Left lung (tissue), 10 donors: ENCODE data around the gene PEAR1. TPM values are rescaled to one million over a fixed set of nuclear protein-coding genes. Genes with fewer than 3 reads are reported as not detected.

Experiments used
- ATAC-seq: fragments of 200-7000 bp; cut with Tn5 transposase; one replicate; pipeline ENCODE4 v1.9.1; 2020; ENCODE audit warnings: moderate library complexity
- DNase-seq, 4 donors: peaks; one replicate each; pipeline ENCODE4 v3.0.0-alpha.2; 2013 to 2020
- H3K27ac ChIP-seq, 2 donors: fragments of 200-600 bp; sonication (generic) in 1 of 2; one replicate each; pipeline versions ENCODE4 v1.5.0 to v1.8.0; 2020 to 2021
- H3K27me3 ChIP-seq, 2 donors: fragments of 200-600 bp; sonication (generic) in 1 of 2; one replicate each; pipeline versions ENCODE4 v1.5.0 to v1.8.0; 2020 to 2021
- H3K36me3 ChIP-seq, 2 donors: fragments of 200-600 bp; sonication (generic) in 1 of 2; one replicate each; pipeline versions ENCODE4 v1.5.0 to v1.8.0; 2020 to 2021
- H3K4me1 ChIP-seq, 2 donors: fragments of 200-600 bp; one replicate each; pipeline ENCODE4 v1.8.0; 2021
- H3K4me3 ChIP-seq, 2 donors: fragments of 200-600 bp; sonication (generic) in 1 of 2; one replicate each; pipeline versions ENCODE4 v1.5.0 to v1.8.0; 2020 to 2021; ENCODE audit warnings: mild to moderate bottlenecking in 1 of 2
- H3K9me3 ChIP-seq, 2 donors: fragments of 200-600 bp; sonication (generic) in 1 of 2; one replicate each; pipeline versions ENCODE4 v1.5.0 to v1.8.0; 2020 to 2021
- intact Hi-C, 2 donors: fragments of 100-400 bp; cut with DNase I; formaldehyde crosslinking; loops; one replicate each; pipeline versions ENCODE4 v1.11.2 to v1.14.2; 2022
- polyA plus RNA-seq, 6 donors: library from polyadenylated mRNA; unstranded; fragments of 120-200 nt; gene quantifications; one replicate each; pipeline ENCODE4 v1.2.1, GENCODE V29; 2013; ENCODE audit not compliant: insufficient read length in 6 of 6
- total RNA-seq, 2 donors: library from RNA; stranded (reverse); fragmentation: NEBNext Ultra II Directional; extraction: Animal tissue kit (Norgen Biotek cat#: 25700); gene quantifications; one replicate each; pipeline ENCODE4 v1.2.1, GENCODE V29; 2021
- TF ChIP-seq, protein P1 (sequence below), 2 donors: fragments of 200-600 bp; sonication (generic) in 1 of 2; IDR thresholded peaks; one replicate each; pipeline versions ENCODE4 v1.5.0 to v1.8.0; 2021; ENCODE audit warnings: antibody characterized with exemption in 2 of 2
- donor health status: DM: no; HTN: yes; CAD: no.
- donor health status: DM: no; HTN: no; CAD: no.

The PEAR1 gene
- total and polyA plus RNA-seq, 8 donors, result 10.6 to 30.1 (median 28.3) TPM

- no peaks in the 10 kb centered on the region for H3K36me3 ChIP-seq
- no peak overlapping the region for H3K27ac ChIP-seq
- peaks cover 43 to 97% of the 10 kb centered on the region in 2 donors for H3K27me3 ChIP-seq
- no peaks in the 10 kb centered on the region for H3K9me3 ChIP-seq
- DNase-seq (no peak), ATAC-seq (no peak)
- intact Hi-C loops, result no loop called here
- peaks cover 5 to 11% of the 10 kb centered on the region in 2 donors for H3K4me1 ChIP-seq
- H3K4me3 ChIP-seq, result no peak overlapping the region
- TF ChIP-seq, protein P1, sequence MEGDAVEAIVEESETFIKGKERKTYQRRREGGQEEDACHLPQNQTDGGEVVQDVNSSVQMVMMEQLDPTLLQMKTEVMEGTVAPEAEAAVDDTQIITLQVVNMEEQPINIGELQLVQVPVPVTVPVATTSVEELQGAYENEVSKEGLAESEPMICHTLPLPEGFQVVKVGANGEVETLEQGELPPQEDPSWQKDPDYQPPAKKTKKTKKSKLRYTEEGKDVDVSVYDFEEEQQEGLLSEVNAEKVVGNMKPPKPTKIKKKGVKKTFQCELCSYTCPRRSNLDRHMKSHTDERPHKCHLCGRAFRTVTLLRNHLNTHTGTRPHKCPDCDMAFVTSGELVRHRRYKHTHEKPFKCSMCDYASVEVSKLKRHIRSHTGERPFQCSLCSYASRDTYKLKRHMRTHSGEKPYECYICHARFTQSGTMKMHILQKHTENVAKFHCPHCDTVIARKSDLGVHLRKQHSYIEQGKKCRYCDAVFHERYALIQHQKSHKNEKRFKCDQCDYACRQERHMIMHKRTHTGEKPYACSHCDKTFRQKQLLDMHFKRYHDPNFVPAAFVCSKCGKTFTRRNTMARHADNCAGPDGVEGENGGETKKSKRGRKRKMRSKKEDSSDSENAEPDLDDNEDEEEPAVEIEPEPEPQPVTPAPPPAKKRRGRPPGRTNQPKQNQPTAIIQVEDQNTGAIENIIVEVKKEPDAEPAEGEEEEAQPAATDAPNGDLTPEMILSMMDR (IDR thresholded peaks at IDR 0.05), result no peak
Observed at GRCh38 chr1:156845953-156846545, 47.5 kb upstream of the PEAR1 start.

GRCh38 chr1:156846643-156847042 lies 46.9 kb upstream of the PEAR1 start:
- TF ChIP-seq, protein P1 (IDR thresholded peaks at IDR 0.05), result no peak
- no peak for ATAC-seq
- Histone ChIP-seq H3K27me3 (peaks cover 43 to 97% of the 10 kb centered on the region in 2 donors), H3K4me3 (no peak overlapping the region), H3K27ac (no peak overlapping the region), H3K9me3 (no peaks in the 10 kb centered on the region), H3K36me3 (no peaks in the 10 kb centered on the region), H3K4me1 (peaks cover 5 to 11% of the 10 kb centered on the region in 2 donors)
- no peak for DNase-seq
- intact Hi-C loops, result no loop called here

DNA sequence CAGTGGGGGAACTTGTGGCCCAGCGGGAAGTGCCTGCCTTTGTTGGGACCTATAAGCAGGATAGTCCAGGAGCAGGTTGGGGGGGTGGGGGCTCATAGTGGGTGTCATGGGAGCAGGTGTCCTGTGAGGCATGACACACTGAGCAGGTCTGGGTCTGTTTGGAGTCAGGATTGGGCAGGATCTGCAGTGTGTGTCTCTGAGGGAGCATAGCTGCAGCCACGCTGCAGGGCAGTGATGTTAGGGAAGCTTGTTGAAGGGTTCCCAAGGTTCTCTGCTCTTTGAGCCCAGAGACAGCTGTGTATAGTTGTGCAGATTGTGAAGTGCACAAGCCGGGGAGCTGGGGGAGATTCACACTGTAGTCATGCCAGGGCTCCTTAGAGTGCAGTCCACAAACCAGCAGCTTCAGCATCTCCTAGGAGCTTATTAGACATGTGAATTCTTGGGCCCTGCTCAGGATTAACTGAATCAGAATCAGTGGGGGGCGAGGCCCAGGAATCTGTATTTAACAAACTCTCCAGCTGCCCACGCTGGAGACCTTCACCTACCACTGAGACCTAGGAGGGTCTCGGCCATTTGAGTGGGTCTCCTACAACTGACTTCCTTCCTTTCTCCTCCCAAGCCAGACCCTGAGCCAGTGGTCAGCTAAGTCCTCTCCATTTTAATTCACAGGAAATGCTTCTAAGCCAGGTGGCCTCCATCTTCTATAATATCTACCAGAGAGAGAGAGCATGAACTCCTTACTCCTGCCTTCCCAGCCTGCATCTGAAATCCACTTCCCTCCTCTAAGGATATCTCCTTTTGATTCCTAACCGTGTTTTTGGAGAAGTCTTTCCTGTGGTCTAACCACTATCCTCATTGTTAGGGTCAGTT lies 45.7 kb upstream of the PEAR1 start:
- TF ChIP-seq, protein P1 (IDR thresholded peaks at IDR 0.05), result no peak
- no peak overlapping the region for H3K4me3 ChIP-seq
- peaks cover 43 to 93% of the 10 kb centered on the region in 2 donors for H3K27me3 ChIP-seq
- intact Hi-C loops, result no loop called here
- no peaks in the 10 kb centered on the region for H3K9me3 ChIP-seq
- H3K36me3 ChIP-seq, result no peaks in the 10 kb centered on the region
- no peak overlapping the region for H3K27ac ChIP-seq
- H3K4me1 ChIP-seq, result peaks cover 5 to 11% of the 10 kb centered on the region in 2 donors
- no peak for DNase-seq
- no peak for ATAC-seq

GRCh38 chr1:156848461-156849150 lies 44.9 kb upstream of the PEAR1 start:
- Histone ChIP-seq H3K27me3 (peaks cover 41 to 91% of the 10 kb centered on the region in 2 donors), H3K27ac (no peak overlapping the region), H3K4me3 (no peak overlapping the region), H3K36me3 (no peaks in the 10 kb centered on the region), H3K9me3 (no peaks in the 10 kb centered on the region), H3K4me1 (peaks cover 5 to 11% of the 10 kb centered on the region in 2 donors)
- no peak for DNase-seq
- ATAC-seq, result peak; percentile 65
- TF ChIP-seq, protein P1 (IDR thresholded peaks at IDR 0.05), result no peak
- intact Hi-C loops, result no loop called here

GRCh38 chr1:156849151-156849496 lies 44.4 kb upstream of the PEAR1 start:
- no peaks in the 10 kb centered on the region for H3K36me3 ChIP-seq
- intact Hi-C loops, result no loop called here
- peaks cover 5 to 11% of the 10 kb centered on the region in 2 donors for H3K4me1 ChIP-seq
- DNase-seq (no peak), ATAC-seq (no peak)
- no peaks in the 10 kb centered on the region for H3K9me3 ChIP-seq
- H3K27ac ChIP-seq, result no peak overlapping the region
- TF ChIP-seq, protein P1 (IDR thresholded peaks at IDR 0.05), result no peak
- no peak overlapping the region for H3K4me3 ChIP-seq
- peaks cover 36 to 86% of the 10 kb centered on the region in 2 donors for H3K27me3 ChIP-seq
